Measurements from ENCODE around the gene AP3M1.

Gene AP3M1

GRCh38 chr10:74077416-74077815 is 73.2 kb downstream of the AP3M1 start:
- DNase-seq, result no peak

- no peak for DNase-seq
Measured at GRCh38 chr10:74076961-74077360, 73.7 kb downstream of the AP3M1 start.

- no peak for DNase-seq
Measured at GRCh38 chr10:74075906-74076305, 74.7 kb downstream of the AP3M1 start.

- no peak for DNase-seq
Measured at GRCh38 chr10:74072503-74072902, 78.1 kb downstream of the AP3M1 start.

- DNase-seq, result no peak
Measured at GRCh38 chr10:74071157-74071556, 79.5 kb downstream of the AP3M1 start.
